Spinal cord (tissue), 10 donors: Measurements from ENCODE around the gene CDKAL1. TPM values are rescaled to one million over a fixed set of nuclear protein-coding genes. Genes with fewer than 3 reads are reported as not detected.
"Not testable (repeated sequence)": the region's sequence is repeated elsewhere in the genome, so short reads cannot be mapped to it uniquely, and the experiment has no call there.

Experiments
- DNase-seq, 6 donors: peaks; one replicate each; pipeline versions ENCODE4 v3.0.0 to v3.0.0-alpha.2; 2013 to 2015; ENCODE audit warnings: low spot score in 6 of 6, low read depth in 4 of 6
- H3K27ac ChIP-seq: one replicate; pipeline ENCODE4 v1.5.1; 2013; ENCODE audit warnings: low read depth, low read length, control low read depth
- H3K27me3 ChIP-seq: one replicate; pipeline ENCODE4 v1.6.1; 2013; ENCODE audit warnings: low read length; ENCODE audit not compliant: control insufficient read depth, insufficient read depth
- H3K36me3 ChIP-seq: one replicate; pipeline ENCODE4 v1.6.1; 2013; ENCODE audit warnings: low read length; ENCODE audit not compliant: control insufficient read depth, insufficient read depth
- H3K4me1 ChIP-seq: one replicate; pipeline ENCODE4 v1.6.1; 2013; ENCODE audit warnings: low read length; ENCODE audit not compliant: control insufficient read depth, insufficient read depth
- H3K4me3 ChIP-seq: one replicate; pipeline ENCODE4 v1.5.1; 2013; ENCODE audit warnings: low read depth, low read length, control low read depth
- H3K9me3 ChIP-seq: one replicate; pipeline ENCODE4 v1.6.1; 2013; ENCODE audit warnings: low read length; ENCODE audit not compliant: control insufficient read depth, insufficient read depth
- WGBS: methylation state at CpG from one replicate; pipeline ENCODE4 v1.1.5; 2013; ENCODE audit warnings: missing lambda C conversion rate; ENCODE audit not compliant: insufficient coverage; 5-methylcytosine and 5-hydroxymethylcytosine counted together
- polyA plus RNA-seq, 2 donors: library from polyadenylated mRNA; unstranded; fragments of 120-200 nt; gene quantifications; one replicate each; pipeline ENCODE4 v1.2.1, GENCODE V29; 2013; ENCODE audit not compliant: insufficient read length in 2 of 2
- total RNA-seq, 2 donors: library from RNA; depleted of rRNA in 1 of 2; stranded (reverse); fragments of 120-200 nt in 1 of 2; fragments of >200 nt in 1 of 2; gene quantifications; one replicate each; pipeline versions ENCODE4 v1.2.3 to v1.2.4, GENCODE V29; 2013 to 2014
- donor health status: healthy.

The CDKAL1 gene
- total and polyA plus RNA-seq, 4 donors: 15.1 to 34.2 (median 22.0) TPM

DNA sequence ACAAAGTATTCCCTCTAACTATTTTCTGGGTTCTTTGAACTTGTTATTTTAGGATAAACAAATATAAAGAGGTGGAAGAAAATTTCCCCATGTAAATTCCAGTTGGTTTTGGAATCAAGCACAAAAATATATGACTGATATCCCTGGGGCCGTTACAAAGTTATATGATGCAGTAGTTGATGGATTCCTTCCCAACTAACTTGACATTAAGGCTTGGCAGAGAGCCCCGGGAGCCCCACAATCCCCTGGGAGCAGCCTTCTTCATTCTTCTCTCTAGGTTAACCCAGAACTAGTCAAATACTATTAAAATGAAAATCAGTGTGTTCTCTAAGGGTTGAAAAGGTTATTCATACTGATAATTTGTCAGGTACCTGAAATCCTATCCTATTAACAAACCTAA is 550.4 kb downstream of the CDKAL1 start:
- Histone ChIP-seq H3K4me1 (no peaks in the 10 kb centered on the region), H3K27ac (no peak overlapping the region), H3K27me3 (no peaks in the 10 kb centered on the region), H3K9me3 (no peaks in the 10 kb centered on the region), H3K4me3 (no peak overlapping the region), H3K36me3 (no peaks in the 10 kb centered on the region)
- no peak for DNase-seq
- WGBS: no CpG with 5 or more reads among the region's 2 CpGs

DNA sequence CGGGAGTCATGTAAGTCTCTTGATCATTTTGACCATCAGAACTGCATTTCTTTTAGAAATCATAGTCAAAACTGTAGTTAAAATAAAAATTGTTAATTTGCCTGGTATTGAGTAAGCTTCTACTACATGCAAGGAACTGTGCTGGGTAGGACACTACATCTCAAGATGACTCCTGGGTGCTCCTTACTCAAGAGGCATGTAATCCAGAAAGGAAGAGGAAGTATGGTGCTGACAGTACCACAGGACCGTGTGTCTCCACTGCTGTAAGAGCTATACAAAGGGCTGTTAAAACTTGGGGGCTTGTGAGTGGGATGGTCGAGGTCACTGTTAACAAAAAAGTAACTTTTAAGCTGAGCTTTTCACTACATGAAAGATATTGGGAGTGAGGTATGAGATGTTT is 551.0 kb downstream of the CDKAL1 start:
- H3K27me3 ChIP-seq: no peaks in the 10 kb centered on the region
- H3K4me1 ChIP-seq: no peaks in the 10 kb centered on the region
- no peaks in the 10 kb centered on the region for H3K9me3 ChIP-seq
- DNase-seq: no peak
- WGBS: 88% methylated on average over 2 of the region's 3 CpGs
- H3K27ac ChIP-seq: no peak overlapping the region
- no peak overlapping the region for H3K4me3 ChIP-seq
- no peaks in the 10 kb centered on the region for H3K36me3 ChIP-seq

DNA sequence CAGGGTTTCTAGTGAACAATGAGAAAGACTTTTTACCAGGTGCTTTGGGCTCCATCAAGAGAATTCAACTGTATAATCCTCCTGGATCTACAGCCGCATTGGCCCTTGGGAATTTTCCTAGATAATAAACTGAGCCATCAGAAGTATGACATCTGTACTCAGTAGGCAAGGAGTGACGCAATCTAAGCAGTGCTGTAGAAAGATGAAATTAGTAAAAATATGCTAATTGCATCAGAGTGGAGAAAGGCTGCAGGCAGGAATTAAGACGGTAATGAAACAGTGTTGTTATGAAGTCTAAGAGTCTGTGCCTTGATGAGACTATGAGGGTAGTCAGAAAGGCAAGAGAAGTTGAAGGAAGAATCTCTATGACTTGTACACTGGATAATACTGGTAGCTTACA is 551.4 kb downstream of the CDKAL1 start:
- WGBS: 100% methylated on average over 2 of the region's 3 CpGs
- DNase-seq: no peak
- H3K9me3 ChIP-seq: no peaks in the 10 kb centered on the region

DNA sequence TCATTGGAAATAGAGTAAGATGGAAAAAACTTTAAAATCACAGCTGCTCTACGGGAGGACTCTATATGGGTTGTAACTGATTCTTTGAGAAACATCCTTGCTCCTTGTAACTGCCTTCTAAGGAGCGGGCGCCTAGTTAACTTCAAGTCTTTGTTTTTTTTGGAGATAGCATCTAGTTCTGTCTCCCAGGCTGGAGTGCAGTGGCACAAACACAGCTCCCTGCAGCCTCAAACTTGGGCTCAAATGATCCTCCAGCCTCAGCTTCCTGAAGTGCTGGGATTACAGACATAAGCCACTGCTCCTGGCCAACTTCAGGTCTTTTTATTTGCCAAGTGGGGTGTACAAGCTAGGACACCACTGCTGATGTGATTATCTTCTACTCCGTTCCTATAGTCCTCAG is 552.9 kb downstream of the CDKAL1 start:
- Histone ChIP-seq H3K36me3 (no peaks in the 10 kb centered on the region), H3K9me3 (no peaks in the 10 kb centered on the region), H3K27me3 (no peaks in the 10 kb centered on the region), H3K4me1 (no peaks in the 10 kb centered on the region), H3K4me3 (no peak overlapping the region), H3K27ac (no peak overlapping the region)
- no CpG with 5 or more reads among the region's 4 CpGs for WGBS
- DNase-seq: no peak

More for the DNA sequence above, 551.4 kb downstream of the CDKAL1 start:
- Histone ChIP-seq H3K4me3 (no peak overlapping the region), H3K36me3 (no peaks in the 10 kb centered on the region), H3K27ac (no peak overlapping the region), H3K27me3 (no peaks in the 10 kb centered on the region), H3K4me1 (no peaks in the 10 kb centered on the region)

DNA sequence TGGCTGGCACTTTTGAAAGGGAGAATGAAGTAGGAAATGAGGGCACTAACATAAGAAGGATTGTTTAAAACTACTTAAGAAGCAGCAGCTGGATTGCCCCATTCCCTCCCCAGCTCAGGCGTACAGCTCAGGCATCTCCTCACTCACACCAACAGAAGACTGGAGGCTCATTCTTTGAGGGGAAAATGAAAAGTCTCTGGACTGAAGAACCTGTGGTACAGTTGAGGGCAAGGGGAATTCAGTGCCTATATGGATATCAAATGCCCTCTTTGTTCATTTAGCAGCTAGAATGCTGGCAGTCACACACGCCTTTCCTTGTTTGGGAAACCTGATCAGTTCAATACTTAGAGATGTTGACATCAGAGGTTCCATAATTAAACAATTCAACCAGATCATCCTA is 557.2 kb downstream of the CDKAL1 start:
- no CpG with 5 or more reads among the region's 2 CpGs for WGBS
- no peaks in the 10 kb centered on the region for H3K9me3 ChIP-seq
- no peak overlapping the region for H3K4me3 ChIP-seq
- H3K27ac ChIP-seq: no peak overlapping the region
- no peaks in the 10 kb centered on the region for H3K4me1 ChIP-seq
- no peaks in the 10 kb centered on the region for H3K36me3 ChIP-seq
- DNase-seq: peak in 1 of 6 donors; percentile 40
- H3K27me3 ChIP-seq: no peaks in the 10 kb centered on the region

DNA sequence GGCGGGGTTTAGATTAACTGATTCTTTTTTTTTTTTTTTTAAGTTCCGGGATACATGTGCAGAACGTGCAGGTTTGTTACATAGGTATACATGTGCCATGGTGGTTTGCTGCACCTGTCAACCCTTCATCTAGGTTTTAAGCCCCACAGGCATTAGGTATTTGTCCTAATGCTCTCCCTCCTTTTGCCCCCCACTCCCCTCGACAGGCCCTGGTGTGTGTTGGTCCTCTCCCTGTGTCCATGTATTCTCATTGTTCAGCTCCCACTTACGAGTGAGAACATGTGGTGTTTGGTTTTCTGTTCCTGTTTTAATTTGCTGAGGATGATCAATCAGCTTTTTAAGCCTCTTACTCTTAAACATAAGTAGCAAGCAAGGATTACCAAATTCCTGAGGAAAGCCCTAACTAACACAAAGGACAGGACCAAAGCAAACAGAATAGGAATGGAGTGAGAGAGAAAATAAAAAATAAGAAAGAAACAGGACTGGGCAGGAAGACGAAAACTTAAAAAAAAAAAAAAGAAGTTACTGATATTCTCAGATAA is 558.0 kb downstream of the CDKAL1 start:
- WGBS: no CpG with 5 or more reads among the region's 6 CpGs
- DNase-seq, H3K27me3 ChIP-seq, H3K27ac ChIP-seq, H3K9me3 ChIP-seq, H3K4me3 ChIP-seq, H3K4me1 ChIP-seq, H3K36me3 ChIP-seq: not testable (repeated sequence)

DNA sequence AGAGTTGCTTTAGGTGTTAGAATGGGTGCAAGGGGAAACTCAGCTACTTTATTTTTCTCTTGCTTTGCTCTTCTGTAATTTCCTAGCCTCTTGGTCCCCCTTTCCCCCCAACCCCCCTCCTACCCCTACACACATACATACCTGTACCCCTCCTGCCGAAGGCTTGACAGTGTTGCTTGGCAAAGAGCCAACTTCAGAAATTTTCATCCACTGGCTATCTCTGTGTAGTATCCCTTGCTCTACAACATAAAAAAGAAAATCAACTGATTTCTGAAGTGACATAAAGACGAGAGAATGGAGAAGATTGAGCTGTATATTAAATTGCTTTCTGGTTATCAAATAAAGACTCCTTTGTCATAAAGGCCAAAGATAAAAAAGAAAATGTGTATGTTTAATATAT is 561.2 kb downstream of the CDKAL1 start:
- WGBS: no CpG with 5 or more reads among the region's 2 CpGs
- H3K4me3 ChIP-seq: no peak overlapping the region
- DNase-seq: no peak
- no peaks in the 10 kb centered on the region for H3K9me3 ChIP-seq
- H3K36me3 ChIP-seq: no peaks in the 10 kb centered on the region
- H3K27ac ChIP-seq: no peak overlapping the region
- no peaks in the 10 kb centered on the region for H3K4me1 ChIP-seq
- H3K27me3 ChIP-seq: no peaks in the 10 kb centered on the region

DNA sequence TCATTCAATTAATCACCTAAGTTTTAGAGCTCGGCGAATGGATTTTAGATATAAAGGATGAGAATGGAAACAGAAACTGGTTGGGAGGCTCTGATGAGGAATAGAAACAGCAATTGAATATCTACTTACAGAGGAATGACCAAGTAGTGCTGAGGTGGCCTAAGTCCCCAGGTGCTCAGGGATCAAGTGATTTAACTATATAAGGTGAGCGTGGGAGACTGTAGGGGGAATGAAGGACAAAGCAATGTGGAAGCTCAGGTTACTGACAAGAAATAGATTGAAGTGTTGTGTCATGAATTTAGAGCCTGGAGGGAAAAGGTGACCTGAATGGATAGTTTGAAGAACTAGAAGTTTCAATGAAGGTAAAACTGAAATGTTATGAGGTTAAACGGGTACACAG is 563.9 kb downstream of the CDKAL1 start:
- whole genome bisulfite sequencing: 92% methylated on average over 2 of the region's 4 CpGs
- H3K4me3 ChIP-seq: no peak overlapping the region
- H3K9me3 ChIP-seq: no peaks in the 10 kb centered on the region
- H3K4me1 ChIP-seq: no peaks in the 10 kb centered on the region
- DNase-seq: no peak
- no peaks in the 10 kb centered on the region for H3K36me3 ChIP-seq
- no peaks in the 10 kb centered on the region for H3K27me3 ChIP-seq
- no peak overlapping the region for H3K27ac ChIP-seq

DNA sequence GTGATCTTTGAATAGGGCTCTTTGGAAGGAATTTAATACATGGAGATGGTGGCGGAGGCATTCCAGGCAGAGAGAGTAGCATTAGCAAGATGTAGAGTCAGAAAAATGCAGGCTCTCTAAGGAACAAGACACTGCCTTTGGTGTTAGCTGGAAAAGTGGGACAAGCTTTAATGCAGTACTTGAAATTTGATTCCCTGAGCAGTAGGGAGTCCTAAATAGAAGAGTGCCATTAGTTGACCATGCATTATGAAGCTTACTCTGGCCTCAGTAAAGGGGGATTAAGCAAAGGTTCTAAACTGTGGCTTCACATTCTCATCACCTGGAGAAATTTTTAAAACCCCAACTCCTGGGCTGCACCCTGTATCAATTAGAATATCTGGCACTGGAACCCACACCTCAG is 564.5 kb downstream of the CDKAL1 start:
- Histone ChIP-seq H3K4me1 (no peaks in the 10 kb centered on the region), H3K9me3 (no peaks in the 10 kb centered on the region), H3K36me3 (no peaks in the 10 kb centered on the region), H3K27ac (no peak overlapping the region), H3K27me3 (no peaks in the 10 kb centered on the region), H3K4me3 (no peak overlapping the region)
- no peak for DNase-seq
- WGBS: 100% methylated on average over 1 of the region's 1 CpG

DNA sequence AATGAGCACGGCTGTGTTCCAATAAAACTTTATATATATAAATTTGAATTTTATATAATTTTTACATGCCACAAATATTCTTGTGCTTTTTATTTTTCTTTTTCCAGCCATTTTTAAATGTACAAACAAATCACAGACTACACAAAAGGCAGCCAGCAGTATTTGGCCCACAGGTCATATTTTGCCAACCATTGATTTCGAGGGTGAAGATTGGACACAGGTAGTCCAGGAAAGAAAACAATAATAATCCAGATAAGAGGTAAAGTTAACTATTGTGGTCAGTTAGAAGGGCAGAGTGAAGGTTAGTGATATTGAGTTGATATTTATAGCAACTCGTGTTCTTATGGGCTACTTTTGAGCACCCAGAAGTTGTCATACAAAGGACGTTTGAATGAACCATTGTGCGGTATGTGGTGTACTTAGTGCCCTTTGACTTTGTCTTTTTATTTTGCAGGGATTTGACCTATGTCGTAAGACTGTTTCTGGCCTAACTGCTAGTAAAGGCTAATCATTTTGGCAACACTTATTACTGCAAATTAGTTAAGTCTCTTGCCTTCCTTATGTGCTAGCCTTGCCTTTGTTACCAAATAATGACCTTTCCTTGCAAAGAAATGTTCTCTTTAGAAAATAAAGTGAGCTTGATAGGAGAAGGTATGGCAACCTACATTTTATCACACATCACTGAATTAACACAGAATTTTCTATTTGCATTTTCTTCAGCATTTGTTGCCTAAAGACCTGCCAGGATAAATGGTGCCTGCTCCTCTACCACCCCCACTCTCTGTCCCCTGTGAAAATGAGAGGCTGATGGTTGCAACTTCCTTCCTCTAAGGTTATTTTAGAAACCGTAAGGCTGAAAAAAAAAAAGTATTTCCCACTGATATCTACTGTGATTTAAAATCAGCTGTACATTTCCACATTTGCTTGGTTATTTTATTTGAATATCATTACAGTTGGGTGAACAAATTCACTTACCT is 565.4 kb downstream of the CDKAL1 start:
- WGBS: 78% methylated on average over 2 of the region's 7 CpGs
- H3K4me3 ChIP-seq: no peak overlapping the region
- H3K27me3 ChIP-seq: no peaks in the 10 kb centered on the region
- H3K9me3 ChIP-seq: no peaks in the 10 kb centered on the region
- no peaks in the 10 kb centered on the region for H3K4me1 ChIP-seq
- H3K36me3 ChIP-seq: no peaks in the 10 kb centered on the region
- DNase-seq: no peak
- no peak overlapping the region for H3K27ac ChIP-seq
